SK-N-DZ (cell line): ENCODE measurements around the gene DHX58.
A peak's percentile ranks its signal among the peaks of the same experiment; 100 is the strongest.

Experiments used
- DNase-seq: peaks from one replicate; pipeline ENCODE4 v3.0.0-alpha.2; 2015; ENCODE audit warnings: low spot score

The DHX58 gene

DNA sequence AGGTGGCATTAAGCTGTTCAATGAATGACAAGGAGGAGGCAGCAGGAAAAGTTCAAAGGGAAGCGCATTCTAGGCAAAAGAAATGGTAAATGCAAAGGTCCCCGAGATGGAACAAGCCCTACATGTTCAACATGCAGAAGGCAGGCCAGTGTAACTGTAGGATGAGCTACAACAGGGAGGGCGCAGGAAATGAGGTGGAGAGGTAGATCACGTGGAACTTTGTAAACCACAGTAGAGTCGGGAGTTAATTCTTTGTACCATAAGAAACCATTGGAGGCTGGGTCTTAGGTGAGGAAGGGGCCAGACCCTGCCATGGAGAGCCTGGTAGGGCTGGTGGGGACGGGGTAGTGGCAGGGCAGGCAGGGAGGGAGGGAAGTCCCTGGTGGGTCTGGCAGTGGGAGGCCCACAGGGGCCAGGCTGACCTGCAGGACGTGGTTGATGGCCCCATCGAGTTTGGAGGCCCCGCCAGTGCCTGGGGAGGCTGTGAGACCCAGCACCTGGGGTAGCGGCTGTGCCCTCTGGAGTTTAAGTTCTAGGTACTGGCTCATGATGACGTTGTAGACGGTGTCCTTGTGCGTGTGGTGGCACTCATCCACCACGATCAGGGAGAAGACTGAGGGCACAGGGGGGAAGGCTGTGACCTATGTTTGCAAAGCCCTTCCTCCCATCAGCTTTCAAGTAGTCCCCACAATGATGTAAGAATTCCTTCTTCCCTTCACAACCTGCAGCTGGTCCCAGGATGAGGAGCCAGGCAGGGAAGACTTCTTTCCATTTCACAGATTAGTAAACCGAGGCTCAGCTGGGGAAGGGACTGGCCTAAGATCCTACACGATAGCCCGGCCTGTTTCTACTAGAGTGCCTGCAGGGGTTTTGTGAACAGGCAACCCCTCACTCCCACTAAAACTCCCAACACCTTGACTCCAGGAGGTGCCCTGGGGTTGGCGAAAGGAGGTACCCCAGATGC, 1.9 kb downstream of the DHX58 start:
- no peak for DNase-seq

DNA sequence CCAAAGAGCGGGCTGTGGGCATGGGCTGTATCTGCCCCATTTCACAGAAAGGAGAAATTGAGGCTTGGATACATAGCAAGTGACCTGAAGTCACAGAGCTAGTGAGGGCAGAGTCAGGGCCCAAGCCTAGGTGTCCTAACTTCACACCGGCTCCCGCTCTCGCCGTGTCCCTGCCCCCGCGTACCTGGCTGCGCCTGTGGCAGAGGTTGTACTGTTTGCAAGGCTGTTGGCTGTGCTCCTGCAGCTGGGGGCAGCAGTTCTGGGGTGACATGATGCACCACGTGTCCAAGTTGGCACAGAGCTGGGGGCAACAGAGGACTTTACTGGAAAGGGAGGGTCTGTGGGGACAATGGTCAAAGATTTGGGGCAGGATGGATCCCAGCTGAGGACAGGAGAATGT, 3.4 kb downstream of the DHX58 start:
- no peak for DNase-seq

DNA sequence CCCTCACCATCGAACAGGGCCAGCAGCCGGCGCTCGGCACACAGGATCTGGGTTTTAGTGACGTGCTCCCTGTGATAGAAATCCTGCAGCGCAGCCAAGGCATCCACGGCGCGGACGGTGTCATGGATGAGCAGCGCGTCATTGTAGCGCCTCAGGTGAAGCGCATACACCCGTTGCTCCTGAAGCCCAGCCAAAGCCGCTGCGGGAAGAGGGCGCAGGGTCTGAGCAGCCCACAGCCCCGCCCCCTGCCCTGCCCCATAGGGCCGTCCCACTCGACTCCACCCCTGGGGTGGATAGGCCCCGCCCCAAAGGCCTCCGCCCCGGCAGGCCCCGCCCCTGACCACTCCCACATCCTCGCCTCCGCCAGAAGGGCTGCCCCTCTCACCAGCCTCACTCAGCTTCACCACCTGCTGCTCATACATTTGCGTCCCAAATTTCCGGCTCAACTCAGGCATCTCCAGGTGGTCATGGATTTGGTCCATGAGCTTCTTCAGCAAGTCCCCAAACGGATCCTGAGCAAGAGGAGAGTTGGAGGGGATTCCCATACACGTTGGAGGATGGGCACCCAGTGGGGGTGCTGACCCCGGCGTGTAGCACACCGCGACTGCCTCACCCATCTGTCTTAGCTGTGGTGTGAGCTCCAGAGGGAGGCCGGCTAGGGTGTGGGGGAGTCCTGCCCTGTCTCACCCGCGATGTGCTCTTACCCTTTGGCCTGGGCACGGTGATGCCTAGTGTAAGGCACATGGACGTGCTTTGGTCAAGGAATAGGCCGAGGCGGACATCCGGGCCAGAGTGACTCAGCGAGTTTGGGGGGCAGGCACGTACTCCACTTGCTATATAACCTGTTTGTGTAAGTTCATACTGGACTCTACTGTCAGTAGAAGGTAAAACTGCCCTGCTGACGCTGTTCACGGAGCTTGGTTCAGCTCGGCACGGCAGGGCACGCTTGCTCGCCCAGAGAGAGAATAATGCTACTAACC, 4.6 kb downstream of the DHX58 start:
- peak; percentile 88 for DNase-seq

DNA sequence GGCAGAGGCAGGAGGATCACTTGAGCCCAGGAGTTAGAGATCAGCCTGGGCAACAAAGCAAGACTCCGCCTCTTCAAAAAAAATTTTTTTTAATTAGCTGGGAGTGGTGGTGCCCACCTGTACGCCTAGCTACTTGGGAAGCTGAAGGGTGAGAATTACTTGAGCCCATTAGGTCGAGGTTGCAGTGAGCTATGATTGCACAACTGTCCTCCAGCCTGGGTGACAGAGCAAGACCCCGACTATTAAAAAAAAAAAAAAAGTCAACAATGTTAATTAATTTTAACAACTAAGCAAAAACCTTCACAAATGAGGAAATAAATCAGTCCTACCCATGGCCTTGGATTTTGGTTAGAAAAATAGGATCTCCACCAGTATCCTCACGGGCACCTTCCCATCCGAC, 5.4 kb downstream of the DHX58 start:
- no peak for DNase-seq

GRCh38 chr17:42106009-42106408, 6.5 kb downstream of the DHX58 start:
- no peak for DNase-seq

GRCh38 chr17:42104264-42104663, 8.2 kb downstream of the DHX58 start:
- no peak for DNase-seq

GRCh38 chr17:42103221-42103954, 9.1 kb downstream of the DHX58 start:
- DNase-seq: no peak

DNA sequence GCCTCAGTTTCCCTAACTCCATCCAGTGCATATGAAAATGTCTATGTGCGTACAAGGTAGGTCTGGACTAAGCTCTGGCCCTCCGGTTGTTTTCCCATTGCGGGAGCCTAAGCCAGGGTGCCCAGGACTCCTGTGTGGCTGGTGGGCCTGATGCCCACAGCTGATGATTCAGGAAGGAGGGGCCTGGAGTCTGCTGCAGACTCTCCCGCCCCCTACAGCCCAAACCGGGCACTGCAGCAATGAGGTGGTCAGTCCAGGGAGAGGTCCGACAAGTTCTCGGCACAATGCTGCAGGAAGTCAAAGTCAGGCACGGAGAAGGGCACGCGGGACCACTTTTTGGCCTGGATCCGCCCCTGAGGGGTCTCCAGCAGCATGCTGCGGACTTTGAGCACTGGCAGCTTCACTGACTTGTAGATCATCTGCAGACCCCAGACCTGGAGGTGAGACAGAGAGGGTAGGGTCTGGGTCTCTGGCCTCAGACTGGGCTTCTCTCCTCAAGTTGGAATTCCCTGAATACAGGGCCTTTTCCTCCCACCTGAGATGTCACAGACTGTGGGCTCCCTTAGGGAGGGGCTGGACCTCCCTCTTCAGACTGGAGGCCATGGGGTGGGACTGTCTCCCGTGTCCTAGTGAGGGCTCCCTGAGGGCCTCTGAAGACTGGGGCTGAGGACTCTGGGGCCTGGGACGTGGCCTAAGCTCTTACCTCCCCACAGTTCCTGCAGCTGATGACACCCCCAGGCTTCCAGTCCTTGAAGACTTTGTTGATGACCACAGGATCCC, 10.8 kb downstream of the DHX58 start:
- peak; percentile 71 for DNase-seq

DNA sequence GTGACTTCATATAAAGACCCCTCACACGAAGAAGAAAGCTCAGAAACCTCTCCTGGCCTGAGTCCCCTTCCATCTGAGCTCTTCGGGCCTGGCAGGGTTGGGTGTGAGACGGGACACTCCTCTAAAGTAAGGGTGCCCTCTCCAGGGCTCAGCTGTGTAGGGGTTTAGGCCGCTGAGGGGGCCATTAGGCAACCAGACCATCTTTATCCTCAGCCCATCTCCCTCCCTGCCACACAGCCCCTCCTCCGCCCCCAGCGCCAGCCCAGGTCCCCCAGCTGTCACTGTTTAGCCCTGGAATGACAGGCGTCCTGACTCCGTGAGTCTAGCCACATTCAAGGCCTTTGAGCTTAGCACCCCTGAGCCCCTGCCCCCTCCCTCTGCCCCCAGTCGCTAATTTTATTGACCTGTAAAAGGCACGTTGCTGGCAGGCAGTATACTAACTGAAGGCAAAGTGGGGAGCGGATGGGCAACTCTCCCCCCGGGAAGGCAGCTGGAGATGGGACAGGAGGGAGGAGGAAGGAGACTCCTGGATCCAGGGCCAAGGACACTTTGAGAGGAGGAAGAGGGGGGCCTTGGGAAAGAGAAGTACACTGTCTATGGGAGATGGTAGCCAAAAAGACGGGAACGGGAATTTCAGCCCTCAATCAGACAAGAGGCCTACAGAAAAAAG, 13.6 kb downstream of the DHX58 start:
- peak; percentile 51 for DNase-seq

DNA sequence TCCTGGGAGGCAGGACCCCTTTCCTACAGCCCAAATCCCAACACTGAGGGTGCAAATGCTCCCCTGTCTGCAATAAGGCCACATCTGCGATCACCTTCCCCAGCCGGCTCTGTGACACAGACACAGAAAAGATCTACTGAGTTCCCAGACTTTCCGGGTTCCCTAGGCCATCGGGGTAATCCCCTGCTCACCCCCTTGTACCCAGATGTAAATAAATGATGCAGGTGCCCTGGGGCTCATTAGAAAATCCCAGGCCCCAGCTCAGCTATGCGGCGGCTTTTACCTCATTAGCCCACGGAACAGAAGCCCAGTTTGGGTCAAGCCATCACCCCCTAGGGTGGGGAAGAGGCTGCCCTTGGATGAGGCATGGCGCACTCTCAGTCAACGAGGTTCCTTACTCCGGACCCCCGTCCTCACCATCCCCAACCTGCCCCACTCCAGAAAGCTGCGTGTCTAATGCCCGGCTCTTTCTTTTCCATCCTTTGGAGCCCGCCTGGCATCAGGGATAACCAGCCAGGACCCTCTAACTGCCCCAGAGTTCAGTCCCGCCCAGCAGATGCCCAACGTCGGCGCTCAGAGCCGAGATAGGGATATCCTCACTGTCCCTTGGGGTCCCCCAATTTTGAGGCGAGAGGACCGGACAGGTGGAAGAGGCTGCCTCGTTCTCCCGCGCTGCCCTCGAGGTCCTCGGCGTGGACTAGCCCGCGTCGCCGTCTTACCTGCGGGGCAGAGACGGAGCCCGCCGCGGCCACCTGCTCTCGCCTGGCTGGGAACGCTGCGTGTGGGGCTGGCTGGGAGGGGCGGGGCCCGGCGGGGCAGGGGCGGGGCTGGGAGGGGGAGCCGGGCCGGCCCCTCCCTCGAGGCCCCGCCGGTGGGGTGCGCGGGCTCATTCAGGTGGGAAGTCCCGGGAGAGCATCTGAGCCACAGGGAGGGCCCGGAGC, 14.6 kb downstream of the DHX58 start, which contains the start of gene ZNF385C:
Gene ZNF385C (minus strand): TSS at position 783 of the 941 bp plus-strand sequence. CDS start 35,417 bp downstream, outside the sequence.
- DNase-seq: no peak

DNA sequence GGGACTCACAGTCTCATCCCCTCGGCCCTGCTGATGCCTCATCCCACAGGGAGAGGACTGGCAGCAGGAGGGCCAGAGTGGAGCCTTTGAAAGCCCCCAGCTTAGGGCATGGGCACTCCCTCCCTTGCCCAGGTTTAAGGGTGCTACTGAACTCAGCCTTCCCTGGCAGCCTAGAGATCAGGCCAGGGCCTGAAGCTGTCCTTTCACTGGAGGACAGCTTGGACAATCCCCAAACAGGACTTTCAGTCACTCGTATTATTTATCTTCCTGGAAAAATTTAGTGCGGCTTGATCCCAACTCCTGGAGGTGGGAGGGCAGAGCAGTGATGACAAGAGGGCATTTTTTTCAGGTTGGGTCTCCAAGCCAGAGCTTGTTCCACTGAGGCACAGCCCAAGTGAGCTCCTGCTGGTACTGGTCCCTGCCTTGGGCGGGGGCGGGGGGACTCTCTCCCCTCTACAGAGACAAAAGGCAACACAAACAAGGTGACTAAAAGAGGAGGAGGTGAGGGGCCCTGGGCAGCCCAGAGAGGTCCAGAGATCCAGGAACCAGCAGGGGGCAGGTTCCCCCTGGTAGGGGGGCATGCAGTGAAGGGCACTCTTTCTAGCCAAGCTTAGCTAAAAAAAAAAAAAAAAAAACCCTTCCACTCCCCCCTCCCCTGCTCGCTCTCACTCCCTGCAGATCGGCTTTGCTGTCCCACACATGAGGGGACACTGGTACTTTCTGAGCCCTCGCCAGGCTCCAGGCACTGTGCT, 16.0 kb downstream of the DHX58 start:
- DNase-seq: no peak

GRCh38 chr17:42094375-42095069, 18.0 kb downstream of the DHX58 start:
- no peak for DNase-seq

- no peak for DNase-seq
Observed at GRCh38 chr17:42092939-42093338, 19.6 kb downstream of the DHX58 start.

DNA sequence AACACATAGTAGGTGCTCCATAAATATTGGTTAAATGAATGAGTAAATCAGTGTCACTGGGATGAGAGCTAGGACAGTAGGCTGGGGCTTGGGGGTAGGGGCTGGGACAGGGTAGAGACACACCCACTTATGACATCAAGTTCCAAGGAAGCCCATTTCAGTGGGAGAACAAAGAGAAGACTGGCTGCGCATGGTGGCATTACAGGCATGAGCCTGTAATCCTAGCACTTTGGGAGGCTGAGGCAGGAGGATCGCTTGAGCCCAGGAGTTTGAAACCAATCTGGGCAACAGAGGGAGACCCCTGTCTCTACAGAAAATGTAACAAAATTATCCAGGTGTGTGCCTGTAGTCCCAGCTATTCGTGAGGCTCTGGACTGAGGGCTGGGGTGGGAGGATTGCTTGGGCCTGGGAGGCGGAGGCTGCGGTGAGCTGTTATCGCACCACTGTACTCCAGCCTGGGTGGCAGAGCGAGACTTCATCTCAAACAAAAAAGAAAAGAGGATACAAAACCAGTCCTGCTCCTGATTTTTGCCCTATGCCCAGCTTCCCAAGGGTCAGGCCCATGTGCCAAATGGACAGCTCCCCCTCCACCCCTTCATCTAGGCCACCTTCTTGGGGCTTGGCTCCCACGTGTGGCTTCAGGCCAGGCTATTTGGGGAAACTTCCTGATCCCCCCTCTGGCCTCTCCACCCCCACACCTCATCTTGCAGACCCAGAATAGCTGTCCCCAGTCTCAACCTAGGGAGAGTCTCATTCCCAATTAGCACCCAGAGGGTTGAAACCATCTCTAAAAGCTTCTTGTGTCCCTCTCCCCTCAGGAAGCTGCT, 21.3 kb downstream of the DHX58 start:
- DNase-seq: no peak

DNA sequence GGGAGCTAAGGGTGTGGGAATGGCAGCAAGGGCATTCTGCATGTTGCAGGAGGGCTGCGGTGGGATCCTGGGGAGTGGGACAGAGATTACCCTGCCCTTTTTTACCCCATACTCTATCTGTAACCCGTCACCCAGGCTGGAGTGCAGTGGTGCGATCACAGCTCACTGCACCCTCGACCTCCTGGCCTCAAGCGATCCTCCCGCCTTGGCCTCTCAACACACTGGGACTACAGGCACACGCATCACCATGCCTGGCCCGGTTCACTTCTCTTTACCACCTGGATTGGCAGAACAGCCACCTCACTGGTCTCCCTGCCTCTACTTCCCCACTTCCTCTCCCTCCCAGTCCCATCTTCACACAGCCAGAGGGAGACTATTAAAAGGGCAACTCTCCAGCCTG, 23.8 kb downstream of the DHX58 start:
- no peak for DNase-seq
